Caco-2 (cell line): ENCODE measurements around the gene GYPC. TPM values are rescaled to one million over a fixed set of nuclear protein-coding genes. Genes with fewer than 3 reads are reported as not detected.

Experiments used
- BruUV-seq: library from RNA; stranded (reverse); fragments of 400-500 nt; replicated peaks from 2 replicates; lab custom pipeline; 2021; lab: Mats Ljungman, UMichigan
- CTCF ChIA-PET: fragments of 300-600 bp; sonication (Branson Sonifier 250); formaldehyde crosslinking; loops from one replicate; lab custom pipeline; 2022; ENCODE audit warnings: antibody characterized with exemption; lab: Charles Lee
- POLR2A ChIA-PET: fragments of 300-600 bp; sonication (Branson Sonifier 250); formaldehyde crosslinking; loops from one replicate; lab custom pipeline; 2022; ENCODE audit warnings: antibody characterized with exemption; lab: Charles Lee
- DNase-seq, 2 experiments: peaks; one replicate each; pipeline versions ENCODE4 v3.0.0 to v3.0.0-alpha.2; 2020 to 2022
- H3K27me3 ChIP-seq: replicated peaks from 2 replicates; pipeline ENCODE4 v1.6.0; 2011; ENCODE audit warnings: low read length; ENCODE audit not compliant: control insufficient read depth, insufficient read depth
- H3K36me3 ChIP-seq: 2 replicates; pipeline ENCODE4 v1.5.1; 2011; ENCODE audit warnings: low read length; ENCODE audit not compliant: control insufficient read depth, insufficient read depth
- H3K4me1 ChIP-seq: fragments of 250-450 bp; sonication (Bioruptor Pico); 2 replicates; pipeline ENCODE4 v1.5.1; 2020; ENCODE audit warnings: mild to moderate bottlenecking
- H3K4me3 ChIP-seq: 2 replicates; pipeline ENCODE4 v1.5.1; 2011; ENCODE audit warnings: low read depth, mild to moderate bottlenecking, control low read depth, low read length
- H3K9me3 ChIP-seq: fragments of 250-450 bp; sonication (Bioruptor Pico); 2 replicates; pipeline ENCODE4 v1.5.1; 2020; ENCODE audit warnings: mild to moderate bottlenecking, moderate library complexity
- H3K27ac Mint-ChIP-seq: one replicate; pipeline ENCODE4 v1.8.0; 2022; ENCODE audit warnings: mixed read lengths; ENCODE audit not compliant: unreplicated experiment
- H3K27me3 Mint-ChIP-seq: one replicate; pipeline ENCODE4 v1.8.0; 2022; ENCODE audit warnings: mixed read lengths; ENCODE audit not compliant: insufficient read depth, unreplicated experiment
- H3K36me3 Mint-ChIP-seq: one replicate; pipeline ENCODE4 v1.8.0; 2022; ENCODE audit warnings: mild to moderate bottlenecking, mixed read lengths; ENCODE audit not compliant: insufficient read depth, unreplicated experiment
- H3K4me1 Mint-ChIP-seq: one replicate; pipeline ENCODE4 v1.8.0; 2022; ENCODE audit warnings: low read depth, mixed read lengths; ENCODE audit not compliant: unreplicated experiment
- H3K4me3 Mint-ChIP-seq: one replicate; pipeline ENCODE4 v1.8.0; 2022; ENCODE audit warnings: mild to moderate bottlenecking, moderate library complexity, mixed read lengths; ENCODE audit not compliant: unreplicated experiment
- H3K9me3 Mint-ChIP-seq: one replicate; pipeline ENCODE4 v1.8.0; 2022; ENCODE audit warnings: mixed read lengths; ENCODE audit not compliant: unreplicated experiment
- intact Hi-C: fragments of 100-400 bp; cut with micrococcal nuclease; formaldehyde crosslinking; loops from one replicate; pipeline ENCODE4 v1.10.0; 2022; ENCODE audit not compliant: unreplicated experiment
- total RNA-seq: library from RNA; stranded (reverse); gene quantifications from 2 replicates; pipeline ENCODE4 v1.2.3, GENCODE V29; 2022
- TF ChIP-seq, protein P1 (sequence below), 2 experiments: fragments of 200-600 bp in 1 of 2; IDR thresholded peaks; 1 replicate in 1 of 2; 2 replicates in 1 of 2; pipeline versions ENCODE4 v1.5.1 to v1.8.0; 2011 to 2022; ENCODE audit warnings: antibody characterized with exemption in 1 of 2, control low read depth in 1 of 2, inconsistent platforms in 1 of 2, low read depth in 1 of 2, low read length in 1 of 2, mild to moderate bottlenecking in 1 of 2, moderate library complexity in 1 of 2; ENCODE audit not compliant: insufficient read depth in 1 of 2, severe bottlenecking in 1 of 2, unreplicated experiment in 1 of 2

Gene GYPC
- total RNA-seq, 1 experiment from 2014 or later = not detected

DNA sequence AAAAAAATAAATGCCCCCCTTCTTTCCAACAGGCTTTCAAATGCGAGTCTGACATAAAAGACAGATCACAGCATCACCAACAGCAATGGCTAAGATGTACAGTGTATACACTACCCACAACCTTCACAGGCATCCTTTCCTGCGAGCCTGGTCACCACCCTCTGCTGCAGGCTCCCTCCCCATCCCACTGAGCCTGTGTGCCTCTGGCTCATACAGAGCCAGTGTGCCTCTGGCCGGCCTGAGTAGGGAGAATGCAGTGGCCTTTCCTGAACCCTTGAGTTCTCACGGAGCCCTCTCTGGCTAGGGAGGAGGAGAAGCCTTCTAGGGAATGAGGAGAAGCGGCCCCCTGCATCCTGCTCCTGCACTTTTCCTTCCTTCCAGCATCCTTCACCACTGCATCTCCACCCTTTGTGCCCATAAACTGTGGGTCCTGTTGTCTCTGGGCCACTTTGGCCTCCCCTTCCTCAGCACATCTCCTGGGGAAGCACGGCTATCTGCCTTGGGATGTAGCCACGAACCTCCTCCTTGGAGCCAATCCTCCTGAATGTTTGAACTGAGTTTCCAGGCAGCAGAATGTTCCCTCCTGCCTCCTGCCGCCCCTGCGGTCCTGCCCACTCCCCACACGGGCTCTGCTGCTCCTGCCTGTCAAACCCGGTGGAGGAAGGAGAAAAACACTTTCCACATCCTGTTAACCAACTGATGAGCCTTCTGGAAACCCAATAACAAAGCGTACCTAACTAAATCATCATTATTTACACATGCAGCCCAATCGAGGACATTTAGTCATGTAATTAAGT, 22.5 kb downstream of the GYPC start:
- no TSS peak for BruUV-seq
- ChIA-PET POLR2A (no interaction called here), CTCF (no interaction called here)
- DNase-seq = no peak
- H3K36me3 ChIP-seq = no peaks in the 10 kb centered on the region
- Mint-ChIP-seq H3K27me3 (peaks cover 28% of the 10 kb centered on the region), H3K36me3 (no peaks in the 10 kb centered on the region), H3K4me3 (no peak overlapping the region), H3K27ac (no peak overlapping the region), H3K9me3 (peaks cover 27% of the 10 kb centered on the region), H3K4me1 (no peaks in the 10 kb centered on the region)
- peaks cover 3% of the 10 kb centered on the region for H3K27me3 ChIP-seq
- TF ChIP-seq, protein P1, sequence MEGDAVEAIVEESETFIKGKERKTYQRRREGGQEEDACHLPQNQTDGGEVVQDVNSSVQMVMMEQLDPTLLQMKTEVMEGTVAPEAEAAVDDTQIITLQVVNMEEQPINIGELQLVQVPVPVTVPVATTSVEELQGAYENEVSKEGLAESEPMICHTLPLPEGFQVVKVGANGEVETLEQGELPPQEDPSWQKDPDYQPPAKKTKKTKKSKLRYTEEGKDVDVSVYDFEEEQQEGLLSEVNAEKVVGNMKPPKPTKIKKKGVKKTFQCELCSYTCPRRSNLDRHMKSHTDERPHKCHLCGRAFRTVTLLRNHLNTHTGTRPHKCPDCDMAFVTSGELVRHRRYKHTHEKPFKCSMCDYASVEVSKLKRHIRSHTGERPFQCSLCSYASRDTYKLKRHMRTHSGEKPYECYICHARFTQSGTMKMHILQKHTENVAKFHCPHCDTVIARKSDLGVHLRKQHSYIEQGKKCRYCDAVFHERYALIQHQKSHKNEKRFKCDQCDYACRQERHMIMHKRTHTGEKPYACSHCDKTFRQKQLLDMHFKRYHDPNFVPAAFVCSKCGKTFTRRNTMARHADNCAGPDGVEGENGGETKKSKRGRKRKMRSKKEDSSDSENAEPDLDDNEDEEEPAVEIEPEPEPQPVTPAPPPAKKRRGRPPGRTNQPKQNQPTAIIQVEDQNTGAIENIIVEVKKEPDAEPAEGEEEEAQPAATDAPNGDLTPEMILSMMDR (IDR thresholded peaks at IDR 0.05; ENCODE audit: insufficient read depth in 1 of 2, low read depth in 1 of 2, low read length in 1 of 2, severe bottlenecking in 1 of 2, unreplicated experiment in 1 of 2) = no peak
- intact Hi-C loops = no loop called here
- H3K4me1 ChIP-seq = no peaks in the 10 kb centered on the region
- H3K9me3 ChIP-seq = peaks cover 10% of the 10 kb centered on the region; the same call in 1 of the 2 replicates
- no peak overlapping the region for H3K4me3 ChIP-seq

DNA sequence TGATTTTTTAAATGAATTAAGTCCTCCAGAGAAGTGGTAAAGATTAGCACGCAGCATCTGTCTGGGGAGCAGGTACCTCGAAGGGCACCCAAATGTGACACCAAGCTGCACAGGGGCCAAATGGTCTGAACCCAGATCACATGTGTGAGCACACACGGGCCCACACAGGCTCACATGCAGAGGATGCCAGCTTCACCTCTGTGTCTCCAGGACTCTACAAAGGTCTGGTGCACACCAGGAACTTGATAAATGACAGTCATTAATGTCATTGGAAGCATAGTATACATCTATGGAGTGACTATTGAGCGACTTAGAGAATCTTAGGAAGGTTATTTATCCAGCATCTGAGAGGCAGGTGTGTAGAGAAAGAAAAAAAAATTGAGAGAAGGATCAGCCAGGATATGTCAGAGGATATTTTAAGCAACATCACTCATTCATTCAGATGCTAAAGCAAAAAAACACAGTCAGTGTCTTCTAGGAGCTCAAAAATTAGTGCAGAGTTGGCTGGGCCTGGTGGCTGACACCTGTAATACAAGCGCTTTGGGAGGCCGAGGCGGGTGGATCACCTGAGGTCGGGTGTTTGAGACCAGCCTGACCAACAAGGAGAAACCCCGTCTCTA, 23.2 kb downstream of the GYPC start:
- Mint-ChIP-seq H3K27me3 (peaks cover 28% of the 10 kb centered on the region), H3K4me3 (no peak overlapping the region), H3K27ac (no peak overlapping the region), H3K4me1 (no peaks in the 10 kb centered on the region), H3K9me3 (peaks cover 27% of the 10 kb centered on the region), H3K36me3 (no peaks in the 10 kb centered on the region)
- Histone ChIP-seq H3K27me3 (no peaks in the 10 kb centered on the region; the same call in 1 of the 2 replicates), H3K4me3 (no peak overlapping the region), H3K36me3 (no peaks in the 10 kb centered on the region), H3K4me1 (no peaks in the 10 kb centered on the region), H3K9me3 (peaks cover 10% of the 10 kb centered on the region; the same call in 1 of the 2 replicates)
- no peak for DNase-seq
- ChIA-PET CTCF (no interaction called here), POLR2A (no interaction called here)
- BruUV-seq = no TSS peak
- TF ChIP-seq, protein P1 (IDR thresholded peaks at IDR 0.05; ENCODE audit: insufficient read depth in 1 of 2, low read depth in 1 of 2, low read length in 1 of 2, severe bottlenecking in 1 of 2, unreplicated experiment in 1 of 2) = no peak
- intact Hi-C loops = no loop called here

DNA sequence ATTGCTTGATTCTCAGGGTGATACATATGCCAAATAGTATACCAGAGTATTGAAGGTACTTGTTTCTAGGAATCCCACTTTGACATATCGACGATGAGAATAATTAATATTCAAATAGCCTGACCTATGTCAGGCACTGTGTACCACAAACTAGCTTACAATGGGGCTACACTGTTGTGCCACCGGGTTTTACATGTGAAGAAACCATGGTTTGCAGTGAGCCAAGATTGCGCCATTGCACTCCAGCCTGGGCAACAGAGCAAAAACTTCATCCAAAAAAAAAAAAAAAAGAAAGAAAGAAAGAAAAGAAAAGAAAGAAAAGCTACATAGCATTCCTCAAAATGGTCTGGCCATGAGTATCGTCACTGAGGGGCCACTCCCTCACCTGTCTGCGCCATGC, 25.5 kb downstream of the GYPC start:
- no peaks in the 10 kb centered on the region for H3K4me1 ChIP-seq
- Mint-ChIP-seq H3K27me3 (peaks cover 38% of the 10 kb centered on the region), H3K9me3 (peaks cover 12% of the 10 kb centered on the region), H3K4me3 (no peak overlapping the region), H3K4me1 (no peaks in the 10 kb centered on the region), H3K36me3 (no peaks in the 10 kb centered on the region), H3K27ac (no peak overlapping the region)
- BruUV-seq = no TSS peak
- DNase-seq = no peak
- ChIA-PET POLR2A (no interaction called here), CTCF (no interaction called here)
- TF ChIP-seq, protein P1 (IDR thresholded peaks at IDR 0.05; ENCODE audit: insufficient read depth in 1 of 2, low read depth in 1 of 2, low read length in 1 of 2, severe bottlenecking in 1 of 2, unreplicated experiment in 1 of 2) = no peak
- no peaks in the 10 kb centered on the region for H3K36me3 ChIP-seq
- no peaks in the 10 kb centered on the region; the same call in none of the 2 replicates for H3K27me3 ChIP-seq
- intact Hi-C loops = no loop called here
- no peak overlapping the region for H3K4me3 ChIP-seq
- no peaks in the 10 kb centered on the region for H3K9me3 ChIP-seq
